Muscle of back (tissue), 11 donors: ENCODE results near the gene TFEB. TPM values are rescaled to one million over a fixed set of nuclear protein-coding genes. Genes with fewer than 3 reads are reported as not detected.

Experiments
- DNase-seq, 3 donors: peaks; one replicate each; pipeline versions ENCODE4 v3.0.0 to v3.0.0-alpha.2; 2013
- polyA plus RNA-seq, 10 donors: library from polyadenylated mRNA; unstranded; fragments of 120-200 nt; gene quantifications; one replicate each; pipeline ENCODE4 v1.2.1, GENCODE V29; 2013; ENCODE audit not compliant: insufficient read length in 10 of 10

The TFEB gene
- polyA plus RNA-seq, 10 donors, result 4.6 to 10.6 (median 6.8) TPM

DNA sequence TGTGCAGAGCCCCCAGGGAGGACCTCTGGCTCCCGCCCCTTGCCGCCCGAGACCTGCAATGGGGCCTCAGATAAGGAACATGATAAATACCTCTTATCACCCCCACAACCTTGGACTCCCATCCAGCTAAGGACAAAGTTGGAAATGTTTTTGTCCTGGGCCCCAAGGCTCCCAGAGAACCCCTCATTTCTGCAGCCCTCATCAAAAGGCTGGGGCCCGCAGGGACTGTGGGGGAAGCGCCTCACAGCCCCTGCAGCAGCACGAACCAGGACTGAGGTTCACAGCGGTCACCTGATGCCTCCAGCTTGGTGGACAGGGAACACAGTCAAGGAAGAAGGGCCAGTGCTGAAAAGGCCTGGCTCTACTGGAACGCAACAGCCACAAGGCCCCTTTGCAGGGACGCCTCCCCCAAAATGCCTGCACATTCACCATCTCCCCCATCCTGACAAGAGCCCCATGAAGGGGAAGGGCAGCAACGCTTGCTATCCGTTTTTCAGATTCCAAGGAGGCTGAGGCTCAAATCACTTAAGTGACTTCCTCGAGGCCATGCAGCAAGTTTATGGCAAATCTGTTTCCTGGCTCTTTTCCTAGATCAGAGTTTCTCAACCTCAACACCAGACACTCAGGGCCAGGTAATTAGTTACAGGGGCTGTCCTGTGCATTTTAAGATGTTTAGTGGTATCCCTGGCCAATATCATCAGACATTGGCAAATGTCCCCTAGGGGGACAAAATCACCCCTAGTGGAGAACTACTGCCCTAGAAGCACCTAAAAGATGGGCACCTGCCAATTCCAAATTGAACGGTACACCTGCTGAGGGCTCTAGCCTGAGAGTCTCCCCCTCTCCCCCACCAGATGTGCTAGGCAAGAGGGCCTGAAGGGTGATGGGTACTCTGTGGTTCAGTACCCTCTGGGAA lies 10.6 kb downstream of the TFEB start:
- DNase-seq, result no peak

DNA sequence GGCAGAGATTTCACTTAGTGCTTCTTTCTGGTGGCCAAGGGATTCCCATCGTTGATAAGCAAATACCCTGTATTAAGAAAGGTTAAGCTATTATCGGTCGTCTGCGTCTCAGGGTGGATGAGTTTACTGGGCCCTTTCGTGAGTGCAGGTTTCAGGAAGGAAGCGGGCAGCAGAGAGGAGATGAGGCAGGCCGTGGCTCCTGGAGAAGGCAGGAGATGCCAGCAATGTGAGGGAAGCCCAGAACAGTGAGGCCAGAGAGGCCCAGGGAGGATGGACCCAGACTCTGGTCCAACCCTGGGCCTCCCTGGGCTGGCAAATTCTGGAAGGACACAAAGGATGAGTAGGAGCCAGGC lies 11.2 kb downstream of the TFEB start:
- no peak for DNase-seq

DNA sequence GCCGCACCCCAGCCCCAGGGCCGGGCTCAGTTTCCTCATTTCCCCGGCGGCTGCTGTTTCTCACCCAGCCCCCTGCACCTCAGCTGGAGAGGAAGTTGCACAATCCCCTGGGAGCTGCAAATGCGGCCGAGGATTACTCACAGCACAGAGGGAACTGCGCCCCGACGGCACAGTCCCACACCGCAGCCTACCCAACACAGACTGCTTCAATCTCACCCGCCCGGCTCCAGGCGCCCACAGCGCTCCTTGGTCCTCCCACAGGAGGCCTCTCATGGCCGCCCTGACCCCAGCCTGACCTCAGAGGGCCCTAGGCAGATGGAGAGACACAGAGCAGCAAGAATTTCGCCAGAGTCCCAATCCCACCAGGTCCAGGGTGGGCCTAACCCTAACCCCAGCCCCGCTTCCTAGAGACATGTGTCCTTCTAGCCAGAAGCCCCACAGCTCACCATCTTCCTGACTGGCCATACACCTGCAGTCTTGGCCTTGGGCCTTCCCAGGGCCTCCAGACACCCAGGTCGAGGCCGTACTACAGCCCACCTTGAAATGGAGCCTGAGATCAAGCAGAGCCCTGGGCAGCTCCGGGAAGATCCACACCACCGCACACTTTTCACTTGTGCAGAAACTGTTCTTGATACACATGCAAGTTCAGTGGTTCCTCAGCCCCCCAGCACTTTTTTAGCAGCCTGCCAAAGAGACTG lies 11.7 kb downstream of the TFEB start:
- DNase-seq, result peak in 2 of 3 donors; percentile 67 to 74

DNA sequence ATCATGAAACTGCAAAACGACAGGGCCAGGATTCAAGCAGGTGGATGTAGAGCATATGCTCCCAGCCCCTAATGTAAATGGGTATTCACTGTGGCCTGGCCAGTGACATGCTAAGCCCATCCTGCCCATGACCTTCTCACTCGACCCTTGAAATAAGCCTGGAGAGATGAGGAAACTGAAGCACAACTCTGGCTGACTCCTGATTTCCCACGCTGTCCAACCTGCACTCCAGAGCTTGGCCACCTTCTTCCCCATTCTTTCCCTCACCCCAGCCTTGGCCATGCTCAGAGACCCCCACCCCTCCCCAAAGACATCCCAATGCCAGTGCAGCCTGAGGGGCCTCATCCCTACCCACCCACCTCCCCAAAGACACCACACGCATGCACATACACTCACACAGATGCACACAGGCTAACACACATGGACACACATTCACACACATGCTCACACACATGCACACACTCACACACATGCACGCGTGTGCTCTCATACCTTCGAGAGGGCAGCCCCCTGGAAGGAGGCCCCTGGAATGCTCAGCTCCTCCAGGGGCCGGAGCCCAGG lies 12.4 kb downstream of the TFEB start:
- DNase-seq, result no peak

DNA sequence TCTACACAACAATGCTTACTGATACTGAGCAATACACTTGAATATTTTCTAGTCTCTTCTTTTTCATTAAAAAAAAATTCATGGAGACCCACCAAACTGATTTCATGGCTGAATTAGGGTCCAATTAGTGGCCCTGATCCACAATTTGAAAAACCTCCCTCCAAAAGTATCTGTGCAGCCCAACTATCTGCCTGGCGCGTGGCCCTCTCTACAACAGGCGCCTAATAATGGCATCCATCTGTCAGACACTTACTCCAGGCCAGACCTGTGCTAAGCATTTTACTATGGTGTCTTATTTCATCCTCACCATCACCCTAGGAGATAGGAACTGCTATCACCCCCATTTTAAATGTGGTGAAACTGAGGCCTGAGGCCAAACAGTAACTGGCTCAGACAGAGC lies 14.0 kb downstream of the TFEB start:
- DNase-seq, result no peak

DNA sequence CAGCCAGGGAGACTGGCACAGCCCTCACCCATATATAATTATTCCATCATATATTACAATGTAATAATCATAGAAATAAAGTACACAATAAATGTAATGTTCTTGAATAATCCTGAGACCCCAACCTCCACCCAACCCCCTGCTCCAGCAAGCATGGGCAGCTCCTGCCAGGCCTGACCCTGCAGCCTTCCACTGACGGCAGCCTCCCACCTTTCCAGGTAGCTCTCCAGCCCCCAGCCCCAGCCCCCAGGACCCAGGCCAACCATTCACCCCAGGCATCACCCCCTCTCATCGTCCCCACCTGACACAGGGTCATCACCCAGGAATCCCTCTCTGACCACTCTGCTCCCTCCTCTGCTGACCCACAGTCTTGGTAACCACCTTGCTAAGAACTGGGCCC lies 14.6 kb downstream of the TFEB start:
- DNase-seq, result no peak

DNA sequence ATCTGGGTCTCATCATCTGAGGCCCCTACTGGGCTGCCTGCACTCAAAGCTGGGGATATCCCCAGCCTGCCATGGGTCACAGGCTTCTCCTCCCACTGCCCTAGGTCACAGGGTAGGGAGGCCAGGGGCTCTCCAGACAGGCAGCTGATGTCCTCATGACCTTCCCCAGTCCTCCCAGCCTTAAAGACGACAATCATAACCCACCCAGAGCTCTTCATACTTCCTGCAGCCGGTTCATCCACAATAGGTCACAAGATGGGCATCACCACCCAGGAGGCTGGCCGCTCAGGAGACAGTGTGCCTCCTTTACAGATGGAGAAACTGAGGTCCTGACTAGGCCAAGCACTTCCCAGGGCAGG lies 15.2 kb downstream of the TFEB start:
- no peak for DNase-seq

DNA sequence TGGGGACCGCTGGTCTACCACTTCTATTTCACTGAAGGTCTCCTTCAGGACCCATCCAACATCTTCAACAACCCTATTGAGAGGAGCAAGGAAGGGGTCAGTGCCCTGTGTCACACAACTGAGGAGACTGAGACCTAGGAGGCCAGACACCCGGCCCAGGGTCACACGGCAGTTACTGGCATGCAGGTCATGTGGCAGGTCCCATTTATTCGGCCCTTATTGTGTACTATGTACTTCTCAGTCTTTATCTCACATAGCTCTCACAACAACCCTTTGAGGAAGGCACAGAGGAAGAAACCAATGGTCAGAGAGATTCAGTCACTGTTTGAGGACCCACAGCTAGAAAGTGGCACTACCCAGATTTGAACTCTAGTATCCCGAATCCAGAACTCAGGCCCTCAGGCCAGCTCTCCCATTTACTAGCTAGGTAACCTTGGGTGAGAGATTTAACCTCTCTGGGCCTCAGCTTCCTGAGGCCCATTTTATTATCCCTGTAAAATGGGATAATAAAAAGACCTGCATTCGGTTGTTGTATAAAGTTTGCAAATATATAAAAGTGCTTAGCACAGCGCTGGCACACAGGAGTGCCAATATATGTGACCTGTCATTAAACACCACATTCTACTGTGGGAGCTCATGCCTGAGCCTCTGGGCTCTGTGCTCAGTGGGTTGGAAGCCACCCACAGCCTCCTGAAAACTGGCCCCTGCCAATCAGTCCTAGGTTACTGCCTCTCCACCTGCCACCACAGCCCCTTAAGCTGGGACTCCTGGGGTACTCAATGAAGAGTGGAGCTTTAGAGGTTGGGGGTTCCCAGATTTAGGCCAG lies 15.8 kb downstream of the TFEB start:
- DNase-seq, result no peak

DNA sequence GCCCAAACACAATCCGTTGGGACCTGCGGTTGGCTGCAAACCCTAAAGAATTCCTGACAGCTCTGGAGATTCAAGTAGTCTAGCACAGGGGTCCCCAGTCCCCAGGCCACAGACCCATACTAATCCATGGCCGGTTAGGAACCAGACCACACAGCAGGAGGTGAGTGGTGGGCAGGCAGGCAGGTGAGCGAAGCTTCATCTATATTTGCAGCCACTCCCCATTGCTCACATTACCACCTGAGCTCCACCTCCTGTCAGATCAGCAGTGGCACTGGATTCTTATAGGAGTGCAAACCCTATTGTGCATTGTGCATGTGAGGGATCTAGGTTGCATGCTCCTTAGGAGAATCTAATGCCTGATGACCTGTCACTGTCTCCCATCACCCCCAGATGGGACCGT lies 16.6 kb downstream of the TFEB start:
- DNase-seq, result no peak

DNA sequence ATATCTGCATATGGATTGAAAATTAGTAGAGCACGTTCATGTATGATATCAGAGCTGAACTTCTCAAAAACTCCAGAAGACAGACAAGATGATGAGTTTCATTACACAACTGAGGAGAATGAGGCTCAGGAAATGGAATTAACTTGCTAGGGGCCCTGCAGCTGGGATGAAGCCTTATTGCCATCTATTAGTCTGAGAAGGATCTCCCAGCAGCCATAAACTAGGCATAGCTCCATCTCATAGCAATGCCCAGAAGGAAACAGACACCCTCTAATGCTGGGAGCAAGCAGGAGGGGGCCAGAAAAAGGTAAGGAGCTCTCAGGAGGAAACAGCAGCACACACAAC lies 18.0 kb downstream of the TFEB start:
- no peak for DNase-seq

DNA sequence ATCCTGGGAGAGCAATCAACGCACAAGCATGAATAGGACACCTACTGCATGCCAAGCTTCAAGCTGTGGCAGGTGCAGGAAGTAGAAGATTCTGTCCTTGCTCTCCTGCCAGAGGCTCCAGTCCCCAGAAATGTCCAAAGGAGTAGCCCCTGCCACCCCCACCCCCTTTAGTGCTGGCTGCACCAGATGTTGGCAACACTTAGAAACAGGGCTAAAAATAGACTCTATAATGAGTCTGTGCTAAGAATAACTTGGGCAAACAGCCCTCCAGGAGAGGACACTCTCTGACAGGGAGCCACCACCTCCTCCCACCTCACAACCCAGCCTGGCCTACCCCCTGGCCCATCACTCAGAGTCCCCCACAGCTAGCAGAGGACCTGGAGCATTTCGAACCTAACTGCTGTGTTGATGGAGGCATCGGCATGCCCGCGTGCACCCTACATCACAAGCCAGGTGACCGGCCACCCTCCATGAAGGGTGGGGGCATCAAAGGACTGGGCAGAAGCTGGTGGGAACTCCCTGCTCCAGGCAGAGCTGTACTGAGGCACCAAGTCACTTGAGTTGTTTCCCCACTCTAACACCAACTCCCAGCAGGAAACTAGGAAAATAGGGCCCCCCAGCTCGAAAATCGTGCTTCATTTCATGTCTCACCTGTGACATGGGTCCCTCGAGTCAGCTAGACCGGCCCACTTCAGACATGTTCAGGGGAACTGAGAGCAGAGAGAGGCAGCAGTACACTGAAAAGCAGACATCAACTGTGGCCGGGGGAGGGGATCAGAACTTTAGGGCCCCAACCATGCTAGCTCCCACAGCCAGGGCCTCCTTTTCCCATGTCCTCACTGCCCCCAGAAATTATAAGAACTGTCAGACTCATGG lies 18.7 kb downstream of the TFEB start:
- DNase-seq, result peak in 1 of 3 donors; percentile 37

DNA sequence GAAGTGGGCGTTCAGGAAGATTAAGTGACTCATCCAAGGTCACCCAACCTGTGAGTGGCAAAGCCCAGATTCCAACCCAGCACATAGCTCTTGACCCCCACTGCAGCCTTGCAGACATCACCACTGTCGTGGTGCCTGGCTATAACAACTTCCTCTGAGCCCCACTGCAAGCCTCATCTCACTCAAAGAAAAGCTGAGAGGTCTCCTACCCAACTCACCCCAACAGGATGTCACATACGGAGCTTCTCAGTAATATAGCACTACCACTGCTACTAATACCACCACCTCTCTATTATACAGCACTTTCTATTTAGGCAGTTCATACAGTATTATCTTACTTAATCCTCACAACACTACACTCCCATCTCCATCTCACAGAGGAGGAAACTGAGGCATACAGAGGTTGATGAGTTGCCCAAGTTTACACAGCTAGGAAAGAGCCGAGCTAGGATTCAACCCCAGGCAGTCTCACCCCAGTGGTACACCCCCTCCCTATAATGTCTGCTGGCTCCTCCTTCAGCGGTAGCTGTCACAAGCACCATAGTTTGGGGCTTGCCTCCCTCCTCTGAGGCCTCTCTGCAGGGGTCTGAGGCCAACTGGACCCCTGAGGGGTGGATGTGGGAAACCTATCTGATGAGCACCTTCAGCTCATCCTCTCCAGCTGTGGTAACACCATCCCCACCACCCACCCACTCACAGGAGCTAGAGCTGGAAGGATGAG lies 19.5 kb downstream of the TFEB start:
- DNase-seq, result no peak

DNA sequence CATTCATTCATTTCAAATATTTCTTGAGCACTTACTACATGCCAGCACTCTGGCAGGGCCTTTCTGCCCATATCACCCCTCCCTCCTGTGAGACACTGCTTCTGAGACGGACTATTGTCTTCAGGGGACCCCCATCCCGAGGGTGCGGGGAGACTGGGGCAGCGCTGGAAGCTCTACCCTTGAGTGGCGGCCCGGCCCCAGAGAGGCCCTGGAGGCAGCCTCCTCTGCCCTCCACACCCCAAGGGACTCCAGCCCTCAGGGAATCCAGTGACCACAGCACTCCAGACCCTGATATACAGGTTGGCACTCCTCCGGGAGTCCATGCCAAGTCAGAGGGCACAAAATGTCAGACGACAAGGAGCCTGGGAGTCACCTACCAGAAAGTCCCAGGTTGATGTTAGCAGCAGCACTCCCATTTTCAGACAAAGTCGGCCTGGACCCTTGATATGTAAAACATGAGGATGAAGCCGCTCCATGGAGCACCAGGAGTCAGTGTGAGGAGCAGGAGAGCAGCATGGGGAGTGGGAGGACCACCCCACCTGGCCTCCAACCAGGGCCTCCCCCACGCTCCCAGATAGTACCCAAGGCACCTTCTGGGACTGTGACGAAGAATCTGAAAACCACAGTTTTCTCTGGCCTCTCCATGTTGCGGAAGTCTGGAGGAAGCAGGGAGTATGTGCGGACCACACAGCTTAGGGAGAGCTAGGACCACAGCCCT lies 20.7 kb downstream of the TFEB start:
- no peak for DNase-seq

DNA sequence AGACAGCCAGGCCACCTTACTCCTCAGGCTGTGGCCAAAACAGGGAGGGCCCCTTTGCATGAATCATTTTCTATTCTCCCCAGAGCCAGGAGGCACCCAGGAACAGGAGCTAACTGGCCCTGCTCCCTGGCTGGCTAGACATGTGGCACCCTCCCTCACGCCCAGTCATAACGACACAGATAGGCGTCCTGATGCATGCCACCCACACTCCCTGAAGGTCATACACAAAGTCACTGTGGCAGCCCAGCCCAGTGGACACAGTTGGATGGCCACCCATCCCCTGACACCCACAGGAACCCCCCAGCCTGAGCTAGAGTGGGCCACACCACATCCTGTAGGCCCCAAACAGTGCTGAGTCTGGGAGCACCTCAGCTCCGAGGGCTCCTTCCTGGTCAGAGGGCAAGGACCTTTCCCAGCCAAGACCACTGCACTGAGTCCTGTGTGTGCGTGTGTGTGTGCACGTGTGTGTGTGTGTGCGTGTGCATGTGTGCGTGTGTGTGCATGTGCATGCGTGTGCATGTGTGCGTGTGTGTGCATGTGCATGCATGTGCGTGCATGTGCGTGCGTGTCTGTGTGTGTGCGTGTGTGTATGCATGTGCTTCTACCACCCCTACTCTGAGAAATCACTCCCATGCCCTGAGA lies 21.6 kb downstream of the TFEB start:
- DNase-seq, result no peak

DNA sequence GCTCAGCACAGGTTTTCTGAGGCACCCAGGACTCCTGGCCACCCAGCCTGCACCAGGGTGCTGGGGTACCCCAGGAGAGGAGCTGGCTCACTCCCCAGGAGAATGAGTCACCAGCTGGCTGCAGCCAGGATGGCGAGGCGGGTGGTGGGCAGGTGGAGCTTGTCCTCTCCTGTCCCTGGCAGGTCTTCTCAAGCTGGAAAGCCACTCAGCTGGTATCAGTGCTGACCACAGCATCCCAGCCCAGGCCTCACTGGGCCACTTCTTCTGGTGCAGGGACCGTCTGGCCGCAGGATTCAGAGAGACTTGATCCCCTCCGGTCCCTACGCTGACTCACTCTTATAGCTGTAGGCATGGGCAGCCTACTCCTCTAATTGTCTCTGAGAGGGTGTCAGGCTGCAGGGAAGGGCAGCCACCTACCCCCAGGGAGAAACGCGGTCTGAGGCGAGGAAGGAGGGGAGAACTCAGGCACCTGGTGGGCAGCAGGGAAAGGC lies 22.2 kb downstream of the TFEB start:
- DNase-seq, result no peak

DNA sequence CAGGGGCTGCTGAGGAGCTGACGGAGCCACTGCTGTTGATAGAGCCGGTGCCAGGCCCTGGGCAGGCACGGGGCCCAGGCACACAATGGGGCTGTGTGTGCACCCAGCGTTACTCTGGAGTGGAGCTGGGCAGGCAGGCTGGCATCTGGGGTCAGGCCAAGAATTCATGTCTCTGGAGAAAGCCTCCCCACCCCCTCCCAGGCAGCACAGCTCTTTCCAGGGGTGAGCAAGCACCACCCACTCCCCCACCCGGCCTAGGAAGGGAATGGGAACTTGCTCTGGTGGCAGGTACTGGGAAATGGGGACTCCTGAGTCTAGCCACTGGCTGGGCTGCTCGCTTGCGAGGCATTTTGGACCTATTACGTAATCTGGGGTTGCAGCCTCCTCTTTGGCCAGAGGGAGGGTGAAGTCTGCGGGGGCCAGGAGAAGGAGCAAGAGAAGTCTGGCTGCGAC lies 22.7 kb downstream of the TFEB start:
- no peak for DNase-seq

DNA sequence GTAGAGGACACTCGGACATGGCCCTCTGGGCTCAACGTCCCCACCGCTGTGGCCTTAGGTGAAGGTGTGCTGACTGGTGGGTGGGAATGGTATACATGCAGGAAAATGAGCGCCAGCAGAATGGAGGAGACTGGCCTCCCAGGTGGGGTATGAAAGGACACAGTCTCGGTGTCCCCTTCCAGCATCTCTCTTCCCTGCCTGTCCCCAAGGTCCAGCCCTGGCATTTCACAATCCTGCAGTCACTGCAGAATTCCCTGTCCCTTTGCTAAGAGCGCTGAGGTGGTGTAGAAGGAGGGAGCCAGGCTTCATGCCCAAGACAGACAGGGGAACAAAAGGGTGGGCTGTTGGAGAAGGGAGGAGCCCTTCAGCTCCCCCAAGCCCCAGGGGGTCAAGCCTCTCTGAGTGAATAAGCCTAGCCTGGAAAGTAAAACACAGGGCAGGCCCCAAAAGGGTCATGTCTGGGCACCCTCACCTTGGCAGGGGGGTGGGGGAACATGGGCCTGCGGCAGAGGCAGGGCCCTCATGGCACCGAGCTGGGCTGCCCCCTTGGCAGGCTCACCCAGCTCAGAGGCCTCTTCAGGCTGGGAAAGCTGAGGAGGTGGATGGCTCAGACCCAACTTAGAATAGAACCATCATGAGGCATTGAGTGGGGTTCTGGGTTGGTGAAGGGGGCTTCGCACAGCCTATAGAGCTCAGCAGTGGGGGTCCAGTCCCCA lies 23.9 kb downstream of the TFEB start:
- DNase-seq, result no peak

DNA sequence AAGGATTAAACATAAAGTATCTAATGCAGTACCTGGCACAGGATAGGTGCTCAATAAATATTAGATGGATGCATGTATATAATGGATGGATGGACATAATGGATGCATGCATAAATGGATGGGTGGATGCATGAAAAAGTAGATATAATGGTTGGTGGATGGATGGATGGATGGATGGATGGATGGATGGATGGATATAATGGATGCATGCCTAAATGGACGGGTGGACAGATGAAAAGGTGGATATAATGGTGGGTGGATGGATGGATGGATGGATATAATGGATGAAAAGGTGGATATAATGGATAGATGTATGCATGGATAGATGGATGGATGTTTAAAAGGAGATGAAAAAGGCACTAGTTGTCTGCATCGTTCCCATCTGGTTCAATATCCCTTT lies 26.0 kb downstream of the TFEB start:
- DNase-seq, result no peak
